Stomach (tissue), 9 donors: Measurements from ENCODE around the gene LIM2. TPM values are rescaled to one million over a fixed set of nuclear protein-coding genes. Genes with fewer than 3 reads are reported as not detected.

Experiments used
- DNase-seq, 2 donors: peaks; one replicate each; pipeline versions ENCODE4 v3.0.0 to v3.0.0-alpha.2; 2013 to 2019
- H3K27ac ChIP-seq, 5 donors: fragments of 200-600 bp in 4 of 5; sonication (generic) in 4 of 5; one replicate each; pipeline ENCODE4 v1.5.1; 2013 to 2019; ENCODE audit warnings: mild to moderate bottlenecking in 1 of 5, moderate library complexity in 1 of 5
- H3K27me3 ChIP-seq, 3 donors: fragments of 200-600 bp; sonication (generic); one replicate each; pipeline ENCODE4 v1.5.1; 2017 to 2019; ENCODE audit warnings: mixed run types in 1 of 3
- H3K36me3 ChIP-seq, 4 donors: fragments of 200-600 bp; sonication (generic); 1 replicate in 3 of 4; 2 replicates in 1 of 4; pipeline ENCODE4 v1.5.1; 2016 to 2019
- H3K4me1 ChIP-seq, 4 donors: fragments of 200-600 bp; sonication (generic); one replicate each; pipeline ENCODE4 v1.5.1; 2016 to 2019
- H3K4me3 ChIP-seq, 4 donors: fragments of 200-600 bp; sonication (generic) in 3 of 4; one replicate each; pipeline ENCODE4 v1.5.1; 2016 to 2019; ENCODE audit warnings: mild to moderate bottlenecking in 1 of 4
- H3K9me3 ChIP-seq, 4 donors: fragments of 200-600 bp; sonication (generic); one replicate each; pipeline ENCODE4 v1.5.1; 2016 to 2019
- EP300 ChIP-seq: sonication (generic); formaldehyde crosslinking; IDR thresholded peaks from one replicate; pipeline ENCODE4 v1.6.1; 2017; ENCODE audit warnings: antibody characterized with exemption
- POLR2A ChIP-seq, 4 donors: fragments of 450-650 bp; IDR thresholded peaks; one replicate each; pipeline ENCODE4 v1.6.1; 2016; ENCODE audit warnings: antibody characterized with exemption in 4 of 4, control low read depth in 2 of 4, mild to moderate bottlenecking in 1 of 4, moderate library complexity in 1 of 4
- POLR2AphosphoS5 ChIP-seq, 3 donors: sonication (generic); formaldehyde crosslinking; IDR thresholded peaks; one replicate each; pipeline ENCODE4 v1.6.1; 2016; ENCODE audit warnings: antibody characterized with exemption in 3 of 3
- WGBS, 5 donors: extraction: QIAGEN DNeasy Blood & Tissue Kit in 3 of 5; methylation state at CpG; one replicate each; pipeline versions ENCODE4 v1.1.5 to v1.1.7; 2013 to 2018; 5-methylcytosine and 5-hydroxymethylcytosine counted together
- intact Hi-C: fragments of 100-400 bp; cut with DNase I; formaldehyde crosslinking; loops from one replicate; pipeline ENCODE4 v1.15.1; 2023; ENCODE audit warnings: low total_unique reads
- polyA plus RNA-seq, 3 donors: library from polyadenylated mRNA; stranded (reverse); fragments of 200-250 nt; gene quantifications; one replicate each; pipeline ENCODE4 v1.2.3, GENCODE V29; 2013
- total RNA-seq, 5 donors: library from RNA; depleted of rRNA; stranded (reverse); fragments of >200 nt; gene quantifications; one replicate each; pipeline versions ENCODE4 v1.1.0 to v1.2.3, GENCODE V29; 2014 to 2016
- TF ChIP-seq, protein P1 (sequence below), 7 experiments: fragments of 450-650 bp in 4 of 7; fragments of 200-600 bp in 3 of 7; sonication (generic) in 3 of 7; IDR thresholded peaks; one replicate each; pipeline ENCODE4 v1.5.1; 2016 to 2019; ENCODE audit warnings: antibody characterized with exemption in 7 of 7, control low read depth in 2 of 7, mild to moderate bottlenecking in 1 of 7
- donor health status: healthy with polysubstance abuse.
- donor health status: Bipolar disorder and iron deficiency.
- donor health status: healthy.

LIM2 gene
- total and polyA plus RNA-seq, 8 donors: not detected

DNA sequence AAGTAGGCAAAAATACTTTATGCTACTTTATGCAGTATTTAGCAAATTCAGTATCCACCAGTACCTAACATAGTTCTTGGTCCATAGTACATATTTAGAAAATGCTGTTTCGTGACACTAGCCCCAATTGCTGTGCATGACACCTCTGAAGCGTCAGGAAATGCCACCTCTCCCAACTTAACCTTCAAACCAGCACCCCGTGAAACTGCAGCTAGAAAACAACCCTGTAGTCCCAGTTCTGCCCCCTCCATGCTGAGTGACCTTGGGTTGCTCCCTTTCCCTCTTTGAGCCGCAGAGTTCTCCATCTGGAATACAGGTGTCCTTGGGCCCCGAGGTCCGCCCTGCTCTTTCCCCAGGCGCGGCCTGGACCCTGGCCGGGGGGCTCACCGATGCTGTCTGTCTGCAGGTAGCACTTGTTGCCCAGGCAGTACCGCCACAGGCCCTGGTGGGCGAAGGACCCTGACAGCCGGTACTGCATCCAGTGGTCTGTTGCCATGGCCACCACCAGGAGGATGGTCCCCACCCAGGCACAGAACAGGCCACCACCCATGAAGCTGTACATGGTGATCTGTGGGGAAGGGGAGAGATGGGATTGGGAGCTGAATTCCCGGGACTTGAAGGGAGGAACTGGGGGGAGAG is 773 bp downstream of the LIM2 start:
- intact Hi-C loops: no loop called here
- H3K27me3 ChIP-seq: no peaks in the 10 kb centered on the region
- WGBS, 5 donors: 75 to 90% (median 87%) methylated on average over 5 to 14 of the region's 14 CpGs
- H3K4me1 ChIP-seq: no peaks in the 10 kb centered on the region
- TF ChIP-seq EP300 (no peak), POLR2A (IDR thresholded peaks at IDR 0.05) (no peak), POLR2AphosphoS5 (IDR thresholded peaks at IDR 0.05) (no peak)
- TF ChIP-seq, protein P1, sequence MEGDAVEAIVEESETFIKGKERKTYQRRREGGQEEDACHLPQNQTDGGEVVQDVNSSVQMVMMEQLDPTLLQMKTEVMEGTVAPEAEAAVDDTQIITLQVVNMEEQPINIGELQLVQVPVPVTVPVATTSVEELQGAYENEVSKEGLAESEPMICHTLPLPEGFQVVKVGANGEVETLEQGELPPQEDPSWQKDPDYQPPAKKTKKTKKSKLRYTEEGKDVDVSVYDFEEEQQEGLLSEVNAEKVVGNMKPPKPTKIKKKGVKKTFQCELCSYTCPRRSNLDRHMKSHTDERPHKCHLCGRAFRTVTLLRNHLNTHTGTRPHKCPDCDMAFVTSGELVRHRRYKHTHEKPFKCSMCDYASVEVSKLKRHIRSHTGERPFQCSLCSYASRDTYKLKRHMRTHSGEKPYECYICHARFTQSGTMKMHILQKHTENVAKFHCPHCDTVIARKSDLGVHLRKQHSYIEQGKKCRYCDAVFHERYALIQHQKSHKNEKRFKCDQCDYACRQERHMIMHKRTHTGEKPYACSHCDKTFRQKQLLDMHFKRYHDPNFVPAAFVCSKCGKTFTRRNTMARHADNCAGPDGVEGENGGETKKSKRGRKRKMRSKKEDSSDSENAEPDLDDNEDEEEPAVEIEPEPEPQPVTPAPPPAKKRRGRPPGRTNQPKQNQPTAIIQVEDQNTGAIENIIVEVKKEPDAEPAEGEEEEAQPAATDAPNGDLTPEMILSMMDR (IDR thresholded peaks at IDR 0.05): no peak
- H3K27ac ChIP-seq: no peak overlapping the region
- no peaks in the 10 kb centered on the region for H3K9me3 ChIP-seq
- DNase-seq: no peak
- no peak overlapping the region for H3K4me3 ChIP-seq
- no peaks in the 10 kb centered on the region for H3K36me3 ChIP-seq

DNA sequence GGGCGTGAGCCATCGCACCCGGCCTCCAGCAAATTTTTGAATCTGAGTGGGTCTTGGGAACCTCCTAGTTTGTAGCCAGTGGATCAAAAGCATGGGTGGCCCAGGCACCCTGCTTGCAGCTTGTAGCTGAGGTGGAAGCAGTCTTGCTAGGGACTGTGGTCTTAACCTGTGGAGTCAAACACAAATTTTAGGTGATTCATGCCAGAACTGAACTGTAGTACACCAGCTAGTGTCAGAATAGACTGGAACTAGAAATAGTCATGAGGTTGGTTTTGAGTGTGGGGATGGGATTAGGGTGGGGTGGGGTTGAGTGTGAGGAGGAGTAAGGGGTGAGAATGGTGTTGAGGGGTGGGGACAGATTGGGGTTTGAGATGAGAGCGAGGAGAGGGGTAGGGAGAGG is 5.8 kb downstream of the LIM2 start:
- H3K27me3 ChIP-seq: no peaks in the 10 kb centered on the region
- 89 to 97% (median 95%) methylated on average over 4 of the region's 4 CpGs for WGBS, 5 donors
- H3K4me3 ChIP-seq: no peak overlapping the region
- no peak for TF ChIP-seq POLR2AphosphoS5 (IDR thresholded peaks at IDR 0.05)
- TF ChIP-seq, protein P1 (IDR thresholded peaks at IDR 0.05): no peak
- TF ChIP-seq POLR2A (IDR thresholded peaks at IDR 0.05): no peak
- TF ChIP-seq EP300: no peak
- H3K27ac ChIP-seq: no peak overlapping the region
- no peaks in the 10 kb centered on the region for H3K4me1 ChIP-seq
- intact Hi-C loops: no loop called here
- H3K9me3 ChIP-seq: peaks cover 0 to 7% (median 4%) of the 10 kb centered on the region in 4 donors
- no peaks in the 10 kb centered on the region for H3K36me3 ChIP-seq
- DNase-seq: no peak

DNA sequence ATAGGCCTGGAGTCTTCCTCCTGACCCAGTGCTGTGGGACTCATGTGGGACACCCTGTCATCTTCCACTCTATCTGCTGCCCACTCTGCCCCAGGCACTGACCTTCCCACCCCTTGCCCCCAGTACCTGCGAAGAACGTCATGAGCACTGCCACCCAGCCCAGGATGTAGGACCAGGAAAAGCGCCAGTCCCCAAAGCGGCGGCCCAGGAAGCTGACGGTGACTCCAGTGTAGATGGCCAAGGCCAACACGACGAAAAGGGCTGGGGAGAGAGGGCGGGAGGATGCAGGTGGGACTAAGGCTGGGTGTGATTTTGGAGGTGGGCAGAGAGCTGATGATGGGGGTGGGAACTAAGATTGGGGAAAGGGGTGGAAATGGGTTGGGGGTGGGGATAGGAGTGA is 7.4 kb downstream of the LIM2 start:
- Histone ChIP-seq H3K9me3 (peaks cover 0 to 7% (median 4%) of the 10 kb centered on the region in 4 donors), H3K4me1 (no peaks in the 10 kb centered on the region), H3K4me3 (no peak overlapping the region), H3K27ac (no peak overlapping the region), H3K36me3 (no peaks in the 10 kb centered on the region), H3K27me3 (no peaks in the 10 kb centered on the region)
- intact Hi-C loops: no loop called here
- no peak for DNase-seq
- 87 to 95% (median 92%) methylated on average over 9 of the region's 9 CpGs for WGBS, 5 donors
- TF ChIP-seq EP300: no peak
- TF ChIP-seq POLR2A (IDR thresholded peaks at IDR 0.05): no peak
- TF ChIP-seq POLR2AphosphoS5 (IDR thresholded peaks at IDR 0.05): no peak
- TF ChIP-seq, protein P1 (IDR thresholded peaks at IDR 0.05): no peak

DNA sequence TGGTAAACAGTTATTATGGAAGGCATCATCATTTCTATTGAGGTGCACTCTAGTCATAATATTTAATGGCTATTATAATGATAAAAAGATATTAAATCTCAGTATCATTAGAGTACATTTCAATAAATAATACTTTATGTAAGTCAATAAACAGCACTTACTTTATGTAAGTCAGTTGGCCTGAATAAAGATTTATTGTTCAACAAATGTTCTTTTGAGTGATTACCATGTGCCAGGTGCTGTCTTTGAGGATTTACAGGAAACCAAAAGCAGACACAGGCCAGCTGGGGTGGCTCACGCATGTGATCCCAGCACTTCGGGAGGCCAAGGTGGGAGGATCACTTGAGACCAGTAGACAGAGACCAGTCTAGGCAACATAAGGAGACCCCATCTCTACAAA is 10.4 kb downstream of the LIM2 start:
- Histone ChIP-seq H3K4me3 (no peak overlapping the region), H3K9me3 (peaks cover 0 to 7% (median 4%) of the 10 kb centered on the region in 4 donors), H3K27ac (no peak overlapping the region), H3K36me3 (no peaks in the 10 kb centered on the region), H3K4me1 (peaks cover 0 to 4% (median 0%) of the 10 kb centered on the region in 4 donors), H3K27me3 (no peaks in the 10 kb centered on the region)
- TF ChIP-seq EP300 (no peak), POLR2AphosphoS5 (IDR thresholded peaks at IDR 0.05) (no peak)
- WGBS, 5 donors: 85 to 94% (median 89%) methylated on average over 2 of the region's 2 CpGs
- intact Hi-C loops: no loop called here
- DNase-seq: no peak

DNA sequence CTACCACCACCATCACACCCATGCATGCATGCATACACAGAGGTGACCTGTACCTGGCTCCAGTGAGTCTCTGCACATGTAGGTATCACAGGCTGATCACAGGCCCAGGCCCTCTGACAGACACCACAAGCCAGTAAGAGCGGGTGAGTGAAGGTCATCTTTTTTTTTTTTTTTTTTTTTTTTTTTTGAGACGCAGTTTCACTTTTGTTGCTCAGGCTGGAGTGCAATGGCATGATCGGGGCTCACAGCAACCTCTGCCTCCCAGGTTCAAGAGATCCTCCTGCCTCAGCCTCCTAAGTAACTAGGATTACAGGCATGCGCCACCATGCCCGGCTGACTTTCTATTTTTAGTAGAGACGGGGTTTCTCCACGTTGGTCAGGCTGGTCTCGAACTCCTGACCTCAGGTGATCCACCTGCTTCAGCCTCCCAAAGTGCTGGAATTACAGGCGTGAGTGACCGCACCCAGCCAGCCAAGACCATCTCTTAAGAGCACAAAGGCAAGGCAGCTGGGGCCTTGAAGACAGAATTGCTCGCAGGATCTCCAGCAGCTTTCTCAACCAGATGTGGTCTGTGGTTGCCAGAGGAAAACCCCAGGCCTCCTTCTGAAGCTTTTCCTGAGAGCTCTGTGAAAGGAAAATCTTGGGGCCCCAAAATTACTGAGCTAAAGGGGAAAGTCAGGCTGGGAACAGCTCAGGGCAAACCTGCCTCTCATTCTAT is 12.1 kb downstream of the LIM2 start:
- DNase-seq: no peak
- no peaks in the 10 kb centered on the region for H3K36me3 ChIP-seq
- WGBS, 5 donors: 56 to 81% (median 69%) methylated on average over 9 to 11 of the region's 11 CpGs

More for the DNA sequence above, 12.1 kb downstream of the LIM2 start:
- TF ChIP-seq, protein P1 (IDR thresholded peaks at IDR 0.05): no peak
- TF ChIP-seq POLR2A (IDR thresholded peaks at IDR 0.05): no peak
- TF ChIP-seq EP300: no peak
- TF ChIP-seq POLR2AphosphoS5 (IDR thresholded peaks at IDR 0.05): no peak
- no peaks in the 10 kb centered on the region for H3K27me3 ChIP-seq
- intact Hi-C loops: no loop called here
- no peaks in the 10 kb centered on the region for H3K9me3 ChIP-seq
- no peak overlapping the region for H3K4me3 ChIP-seq
- H3K4me1 ChIP-seq: peaks cover 0 to 4% (median 0%) of the 10 kb centered on the region in 4 donors
- no peak overlapping the region for H3K27ac ChIP-seq
